Measurements from ENCODE around the gene CDK6.

The CDK6 gene

GRCh38 chr7:92590711-92591310 lies 245.6 kb downstream of the CDK6 start:
- Histone ChIP-seq H2AFZ (ENCODE audit: low read length, unreplicated experiment) (peak overlapping the region; percentile 1), H3K4me1 (ENCODE audit: control insufficient read depth, insufficient read depth, low read length, unreplicated experiment) (peaks cover 32% of the 10 kb centered on the region), H3K36me3 (ENCODE audit: insufficient read depth, low read length) (no peaks in the 10 kb centered on the region), H3K79me2 (ENCODE audit: control insufficient read depth, insufficient read depth, low read length, unreplicated experiment) (peaks cover 41% of the 10 kb centered on the region), H3K27me3 (ENCODE audit: insufficient read depth, low read length) (no peaks in the 10 kb centered on the region), H3K4me3 (ENCODE audit: low read depth, low read length) (peak overlapping the region; percentile 98), H3K27ac (ENCODE audit: low read depth, low read length) (no peak overlapping the region)

- H3K4me3 ChIP-seq (ENCODE audit: low read depth, low read length) = peak overlapping the region; percentile 98
- no peaks in the 10 kb centered on the region for H3K27me3 ChIP-seq (ENCODE audit: insufficient read depth, low read length)
- H3K36me3 ChIP-seq (ENCODE audit: insufficient read depth, low read length) = peaks cover 10% of the 10 kb centered on the region; the same call in 1 of the 2 replicates
- H3K4me1 ChIP-seq (ENCODE audit: control insufficient read depth, insufficient read depth, low read length, unreplicated experiment) = peaks cover 29% of the 10 kb centered on the region
- peaks cover 57% of the 10 kb centered on the region for H3K79me2 ChIP-seq (ENCODE audit: control insufficient read depth, insufficient read depth, low read length, unreplicated experiment)
- H3K27ac ChIP-seq (ENCODE audit: low read depth, low read length) = peak overlapping the region; percentile 85; the same call in 1 of the 2 replicates
- H2AFZ ChIP-seq (ENCODE audit: low read length, unreplicated experiment) = no peak overlapping the region
Measured at GRCh38 chr7:92589056-92589455, 247.3 kb downstream of the CDK6 start.

GRCh38 chr7:92588561-92588960 lies 247.8 kb downstream of the CDK6 start:
- Histone ChIP-seq H3K27ac (ENCODE audit: low read depth, low read length) (no peak overlapping the region), H2AFZ (ENCODE audit: low read length, unreplicated experiment) (no peak overlapping the region), H3K79me2 (ENCODE audit: control insufficient read depth, insufficient read depth, low read length, unreplicated experiment) (peaks cover 60% of the 10 kb centered on the region), H3K27me3 (ENCODE audit: insufficient read depth, low read length) (no peaks in the 10 kb centered on the region), H3K4me1 (ENCODE audit: control insufficient read depth, insufficient read depth, low read length, unreplicated experiment) (peaks cover 29% of the 10 kb centered on the region), H3K4me3 (ENCODE audit: low read depth, low read length) (peak overlapping the region; percentile 98), H3K36me3 (ENCODE audit: insufficient read depth, low read length) (peaks cover 10% of the 10 kb centered on the region; the same call in 1 of the 2 replicates)

- peaks cover 75% of the 10 kb centered on the region for H3K79me2 ChIP-seq (ENCODE audit: control insufficient read depth, insufficient read depth, low read length, unreplicated experiment)
- H3K36me3 ChIP-seq (ENCODE audit: insufficient read depth, low read length) = peaks cover 10% of the 10 kb centered on the region; the same call in 1 of the 2 replicates
- H3K4me1 ChIP-seq (ENCODE audit: control insufficient read depth, insufficient read depth, low read length, unreplicated experiment) = peaks cover 29% of the 10 kb centered on the region
- H3K27ac ChIP-seq (ENCODE audit: low read depth, low read length) = peak overlapping the region; percentile 52
- no peaks in the 10 kb centered on the region for H3K27me3 ChIP-seq (ENCODE audit: insufficient read depth, low read length)
- H2AFZ ChIP-seq (ENCODE audit: low read length, unreplicated experiment) = no peak overlapping the region
- peak overlapping the region; percentile 8 for H3K4me3 ChIP-seq (ENCODE audit: low read depth, low read length)
Measured at GRCh38 chr7:92586841-92587240, 249.5 kb downstream of the CDK6 start.

DNA sequence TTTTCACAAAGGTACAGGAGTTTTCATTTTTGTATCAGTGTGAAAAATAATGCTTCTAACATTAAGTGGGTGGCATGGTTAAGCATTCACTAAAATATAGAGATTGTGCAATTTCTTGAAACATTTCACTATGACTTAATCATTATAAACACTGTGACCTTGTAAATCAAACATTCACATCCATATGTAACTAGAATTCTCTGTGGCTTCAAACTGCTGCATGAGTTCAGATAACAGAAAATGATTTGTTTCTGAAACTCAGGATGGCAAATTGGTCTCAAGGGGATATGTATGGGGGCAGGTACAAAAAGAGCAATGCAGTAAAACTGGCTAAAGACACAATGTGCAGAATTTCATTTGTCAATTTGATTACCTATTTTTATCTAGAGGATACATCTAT lies 250.0 kb downstream of the CDK6 start:
- no peak overlapping the region for H2AFZ ChIP-seq (ENCODE audit: low read length, unreplicated experiment)
- H3K79me2 ChIP-seq (ENCODE audit: control insufficient read depth, insufficient read depth, low read length, unreplicated experiment) = peaks cover 79% of the 10 kb centered on the region
- H3K36me3 ChIP-seq (ENCODE audit: insufficient read depth, low read length) = peaks cover 10% of the 10 kb centered on the region; the same call in 1 of the 2 replicates
- H3K27ac ChIP-seq (ENCODE audit: low read depth, low read length) = peak overlapping the region; percentile 52
- H3K4me1 ChIP-seq (ENCODE audit: control insufficient read depth, insufficient read depth, low read length, unreplicated experiment) = peaks cover 29% of the 10 kb centered on the region
- peak overlapping the region; percentile 22; the same call in 1 of the 2 replicates for H3K4me3 ChIP-seq (ENCODE audit: low read depth, low read length)
- no peaks in the 10 kb centered on the region for H3K27me3 ChIP-seq (ENCODE audit: insufficient read depth, low read length)

DNA sequence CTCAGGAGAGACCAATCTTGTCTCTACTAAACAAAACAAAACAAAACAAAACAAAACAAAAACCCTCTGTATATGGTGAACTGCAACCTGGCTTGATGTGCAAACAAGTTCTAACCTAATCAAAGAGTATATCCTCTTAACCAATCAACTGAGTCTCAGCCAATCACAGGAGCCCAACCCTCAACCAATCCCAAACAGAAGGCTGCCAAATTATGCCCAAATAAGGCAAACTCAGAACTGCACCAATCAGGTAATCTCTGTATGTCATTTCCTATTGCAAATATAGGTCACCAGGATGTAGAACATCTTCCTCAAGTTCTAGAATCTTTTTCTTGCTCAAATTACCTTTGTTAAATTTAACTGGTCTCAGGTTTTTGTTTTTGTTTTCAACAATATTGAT lies 251.4 kb downstream of the CDK6 start:
- no peaks in the 10 kb centered on the region for H3K27me3 ChIP-seq (ENCODE audit: insufficient read depth, low read length)
- peaks cover 17% of the 10 kb centered on the region; the same call in 1 of the 2 replicates for H3K36me3 ChIP-seq (ENCODE audit: insufficient read depth, low read length)
- no peak overlapping the region for H3K27ac ChIP-seq (ENCODE audit: low read depth, low read length)

GRCh38 chr7:92582948-92583347 lies 253.4 kb downstream of the CDK6 start:
- no peak overlapping the region for H2AFZ ChIP-seq (ENCODE audit: low read length, unreplicated experiment)
- no peak overlapping the region for H3K4me3 ChIP-seq (ENCODE audit: low read depth, low read length)
- peaks cover 26% of the 10 kb centered on the region for H3K36me3 ChIP-seq (ENCODE audit: insufficient read depth, low read length)
- H3K79me2 ChIP-seq (ENCODE audit: control insufficient read depth, insufficient read depth, low read length, unreplicated experiment) = peaks cover 76% of the 10 kb centered on the region
- H3K27ac ChIP-seq (ENCODE audit: low read depth, low read length) = no peak overlapping the region
- H3K4me1 ChIP-seq (ENCODE audit: control insufficient read depth, insufficient read depth, low read length, unreplicated experiment) = peaks cover 18% of the 10 kb centered on the region
- H3K27me3 ChIP-seq (ENCODE audit: insufficient read depth, low read length) = no peaks in the 10 kb centered on the region

More for the DNA sequence above, 251.4 kb downstream of the CDK6 start:
- Histone ChIP-seq H3K4me3 (ENCODE audit: low read depth, low read length) (no peak overlapping the region), H3K4me1 (ENCODE audit: control insufficient read depth, insufficient read depth, low read length, unreplicated experiment) (peaks cover 29% of the 10 kb centered on the region), H2AFZ (ENCODE audit: low read length, unreplicated experiment) (no peak overlapping the region), H3K79me2 (ENCODE audit: control insufficient read depth, insufficient read depth, low read length, unreplicated experiment) (peaks cover 89% of the 10 kb centered on the region)

GRCh38 chr7:92576296-92576695 lies 260.1 kb downstream of the CDK6 start:
- Histone ChIP-seq H3K27me3 (ENCODE audit: insufficient read depth, low read length) (no peaks in the 10 kb centered on the region), H3K79me2 (ENCODE audit: control insufficient read depth, insufficient read depth, low read length, unreplicated experiment) (peaks cover 19% of the 10 kb centered on the region), H2AFZ (ENCODE audit: low read length, unreplicated experiment) (no peak overlapping the region), H3K4me1 (ENCODE audit: control insufficient read depth, insufficient read depth, low read length, unreplicated experiment) (no peaks in the 10 kb centered on the region), H3K36me3 (ENCODE audit: insufficient read depth, low read length) (peaks cover 43% of the 10 kb centered on the region), H3K4me3 (ENCODE audit: low read depth, low read length) (no peak overlapping the region), H3K27ac (ENCODE audit: low read depth, low read length) (peak overlapping the region; percentile 16; the same call in 1 of the 2 replicates)

DNA sequence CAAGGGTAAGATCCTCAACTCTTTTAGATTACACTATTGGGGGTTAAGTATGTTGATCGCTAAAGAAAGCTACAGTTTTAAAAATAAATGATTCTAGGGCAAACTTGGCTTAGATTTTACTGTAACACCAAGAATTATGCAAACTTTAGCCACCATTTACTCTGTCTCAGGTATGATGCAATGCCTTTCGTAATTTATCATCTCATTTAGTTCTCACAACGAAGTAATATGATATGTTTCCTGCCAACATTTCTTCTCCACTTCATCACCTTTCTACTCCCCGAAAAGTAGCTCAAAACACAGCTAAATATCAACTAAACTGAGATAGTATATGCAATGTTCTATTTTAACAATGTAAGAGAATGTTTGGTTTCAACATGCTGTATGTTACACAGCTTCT lies 267.2 kb downstream of the CDK6 start:
- Histone ChIP-seq H3K4me1 (ENCODE audit: control insufficient read depth, insufficient read depth, low read length, unreplicated experiment) (peaks cover 23% of the 10 kb centered on the region), H3K79me2 (ENCODE audit: control insufficient read depth, insufficient read depth, low read length, unreplicated experiment) (peaks cover 12% of the 10 kb centered on the region), H3K27me3 (ENCODE audit: insufficient read depth, low read length) (no peaks in the 10 kb centered on the region), H3K4me3 (ENCODE audit: low read depth, low read length) (no peak overlapping the region), H3K36me3 (ENCODE audit: insufficient read depth, low read length) (peaks cover 24% of the 10 kb centered on the region), H3K27ac (ENCODE audit: low read depth, low read length) (peak overlapping the region; percentile 76), H2AFZ (ENCODE audit: low read length, unreplicated experiment) (no peak overlapping the region)

- Histone ChIP-seq H3K27ac (ENCODE audit: low read depth, low read length) (peak overlapping the region; percentile 93), H3K4me3 (ENCODE audit: low read depth, low read length) (no peak overlapping the region), H3K36me3 (ENCODE audit: insufficient read depth, low read length) (peaks cover 33% of the 10 kb centered on the region), H3K79me2 (ENCODE audit: control insufficient read depth, insufficient read depth, low read length, unreplicated experiment) (peaks cover 10% of the 10 kb centered on the region), H3K27me3 (ENCODE audit: insufficient read depth, low read length) (no peaks in the 10 kb centered on the region), H2AFZ (ENCODE audit: low read length, unreplicated experiment) (no peak overlapping the region), H3K4me1 (ENCODE audit: control insufficient read depth, insufficient read depth, low read length, unreplicated experiment) (peaks cover 23% of the 10 kb centered on the region)
Measured at GRCh38 chr7:92567460-92567859, 268.9 kb downstream of the CDK6 start.

GRCh38 chr7:92563345-92563744 lies 273.0 kb downstream of the CDK6 start:
- H3K27ac ChIP-seq (ENCODE audit: low read depth, low read length) = 0 out of 2 replicates have a peak overlapping the region, but pooled peaks have one; percentile 2
- peaks cover 39% of the 10 kb centered on the region for H3K36me3 ChIP-seq (ENCODE audit: insufficient read depth, low read length)
- H3K79me2 ChIP-seq (ENCODE audit: control insufficient read depth, insufficient read depth, low read length, unreplicated experiment) = peaks cover 10% of the 10 kb centered on the region
- H3K4me3 ChIP-seq (ENCODE audit: low read depth, low read length) = no peak overlapping the region
- no peaks in the 10 kb centered on the region for H3K27me3 ChIP-seq (ENCODE audit: insufficient read depth, low read length)
- no peak overlapping the region for H2AFZ ChIP-seq (ENCODE audit: low read length, unreplicated experiment)
- H3K4me1 ChIP-seq (ENCODE audit: control insufficient read depth, insufficient read depth, low read length, unreplicated experiment) = peaks cover 14% of the 10 kb centered on the region
